SK-N-SH (cell line): ENCODE measurements around the gene APLP2. TPM values are rescaled to one million over a fixed set of nuclear protein-coding genes. Genes with fewer than 3 reads are reported as not detected.

ENCODE experiments used
- CTCF ChIA-PET: fragments of 300-600, 350-600 bp; formaldehyde crosslinking; extraction: SDS; loops from one replicate; lab custom pipeline; 2021; lab: Yijun Ruan, JAX
- POLR2A ChIA-PET: fragments of 350-600 bp; sonication (Branson Sonifier 250); formaldehyde crosslinking; extraction: SDS; loops from one replicate; lab custom pipeline; 2020; ENCODE audit warnings: antibody characterized with exemption, inconsistent platforms; lab: Yijun Ruan, JAX
- DNase-seq: peaks from one replicate; pipeline ENCODE4 v3.0.0; 2012
- H2AFZ ChIP-seq: fragments of 200-600 bp; sonication (generic); 2 replicates; pipeline ENCODE4 v1.8.1; 2016; ENCODE audit warnings: antibody characterized with exemption, mild to moderate bottlenecking, low read depth
- H3F3A ChIP-seq: fragments of 200-600 bp; sonication (generic); replicated peaks from 2 replicates; pipeline ENCODE3; 2016; ENCODE audit warnings: antibody characterized with exemption, mild to moderate bottlenecking; ENCODE audit not compliant: insufficient read depth
- H3K27ac ChIP-seq, 2 experiments: fragments of 200-500 bp in 1 of 2; fragments of 200-600 bp in 1 of 2; sonication (Bioruptor generic) in 1 of 2; sonication (generic), shearing (Covaris generic) in 1 of 2; 2 replicates each; pipeline versions ENCODE4 v1.5.1 to v1.6.1; 2014 to 2016; ENCODE audit warnings: low read depth in 2 of 2, inconsistent platforms in 1 of 2, low read length in 1 of 2, mild to moderate bottlenecking in 1 of 2, mixed read lengths in 1 of 2
- H3K27me3 ChIP-seq: fragments of 200-600 bp; sonication (generic), shearing (Covaris generic); 2 replicates; pipeline ENCODE4 v1.6.1; 2016; ENCODE audit warnings: mixed run types; ENCODE audit not compliant: insufficient read depth
- H3K36me3 ChIP-seq, 2 experiments: fragments of 200-500 bp in 1 of 2; fragments of 200-600 bp in 1 of 2; sonication (Bioruptor generic) in 1 of 2; sonication (generic) in 1 of 2; replicated peaks in 1 of 2; 2 replicates each; pipeline versions ENCODE3 to v1.5.1; 2014 to 2016; ENCODE audit warnings: low read length in 1 of 2, mild to moderate bottlenecking in 1 of 2; ENCODE audit not compliant: insufficient read depth in 2 of 2, control insufficient read depth in 1 of 2
- H3K4me1 ChIP-seq, 2 experiments: fragments of 200-500 bp in 1 of 2; fragments of 200-600 bp in 1 of 2; sonication (Bioruptor generic) in 1 of 2; sonication (generic), shearing (Covaris generic) in 1 of 2; 2 replicates each; pipeline versions ENCODE4 v1.5.1 to v1.6.1; 2014 to 2016; ENCODE audit warnings: low read depth in 1 of 2, low read length in 1 of 2, mixed run types in 1 of 2; ENCODE audit not compliant: insufficient read depth in 2 of 2, control insufficient read depth in 1 of 2
- H3K4me2 ChIP-seq: fragments of 200-600 bp; sonication (generic), shearing (Covaris generic); 2 replicates; pipeline ENCODE4 v1.6.1; 2017; ENCODE audit warnings: mixed run types
- H3K4me3 ChIP-seq, 2 experiments: fragments of 200-500 bp in 1 of 2; fragments of 200-600 bp in 1 of 2; sonication (Bioruptor generic) in 1 of 2; sonication (generic), shearing (Covaris generic) in 1 of 2; 2 replicates each; pipeline versions ENCODE4 v1.5.1 to v1.8.1; 2014 to 2016; ENCODE audit warnings: low read depth in 2 of 2, inconsistent platforms in 1 of 2, low read length in 1 of 2, mild to moderate bottlenecking in 1 of 2, mixed read lengths in 1 of 2, moderate library complexity in 1 of 2
- H3K79me2 ChIP-seq: fragments of 200-600 bp; sonication (generic); 2 replicates; pipeline ENCODE4 v1.8.1; 2017; ENCODE audit warnings: mild to moderate bottlenecking; ENCODE audit not compliant: insufficient read depth
- H3K9ac ChIP-seq: fragments of 200-600 bp; sonication (generic); 2 replicates; pipeline ENCODE4 v1.6.1; 2017; ENCODE audit warnings: mixed run types
- H3K9me2 ChIP-seq: fragments of 200-600 bp; sonication (generic); 2 replicates; pipeline ENCODE4 v1.6.1; 2017; ENCODE audit warnings: mixed run types
- H3K9me3 ChIP-seq: fragments of 200-600 bp; sonication (generic); 2 replicates; pipeline ENCODE4 v1.6.1; 2017; ENCODE audit warnings: mixed run types, mild to moderate bottlenecking, moderate library complexity
- H4K20me1 ChIP-seq: fragments of 200-600 bp; sonication (generic); 2 replicates; pipeline ENCODE4 v1.6.1; 2017; ENCODE audit warnings: mild to moderate bottlenecking, mixed run types; ENCODE audit not compliant: insufficient read depth
- CTCF ChIP-seq: fragments of 200-600 bp; sonication (generic); IDR thresholded peaks from 2 replicates; pipeline ENCODE4 v1.6.1; 2017; ENCODE audit warnings: antibody characterized with exemption, mild to moderate bottlenecking, moderate library complexity
- ELF1 ChIP-seq: IDR thresholded peaks from 2 replicates; pipeline ENCODE4 v1.4.0; 2012
- EP300 ChIP-seq, 2 experiments: IDR thresholded peaks; 2 replicates each; pipeline versions ENCODE4 v1.4.0 to v1.6.1; 2012; ENCODE audit warnings: borderline replicate concordance in 1 of 2, low read depth in 1 of 2, low read length in 1 of 2
- FOXJ3 ChIP-seq: sonication (generic); formaldehyde crosslinking; IDR thresholded peaks from 2 replicates; pipeline ENCODE4 v1.5.1; 2020; ENCODE audit warnings: mild to moderate bottlenecking, missing genetic modification reagents
- GABPA ChIP-seq: IDR thresholded peaks from 2 replicates; pipeline ENCODE4 v1.4.0; 2012; ENCODE audit warnings: low read depth, mild to moderate bottlenecking
- GATA2 ChIP-seq: sonication (generic); formaldehyde crosslinking; IDR thresholded peaks from 2 replicates; pipeline ENCODE4 v1.5.0; 2020; ENCODE audit warnings: mild to moderate bottlenecking, missing genetic modification reagents
- JUND ChIP-seq: IDR thresholded peaks from 2 replicates; pipeline ENCODE4 v1.4.0; 2012
- MEF2A ChIP-seq: IDR thresholded peaks from 2 replicates; pipeline ENCODE4 v1.4.0; 2012; ENCODE audit warnings: low read depth, borderline replicate concordance
- MXI1 ChIP-seq: IDR thresholded peaks from 2 replicates; pipeline ENCODE4 v1.6.1; 2012; ENCODE audit warnings: mild to moderate bottlenecking, low read depth, low read length, improper control_type of control experiment
- NFIC ChIP-seq: IDR thresholded peaks from 2 replicates; pipeline ENCODE4 v1.4.0; 2012; ENCODE audit warnings: borderline replicate concordance
- NRF1 ChIP-seq: IDR thresholded peaks from 2 replicates; pipeline ENCODE4 v1.6.1; 2012; ENCODE audit warnings: low read depth, mild to moderate bottlenecking, low read length
- RCOR1 ChIP-seq: fragments of 150-350 bp; IDR thresholded peaks from 2 replicates; pipeline ENCODE4 v1.6.1; 2017; ENCODE audit warnings: antibody characterized with exemption, low read length
- SMC3 ChIP-seq: IDR thresholded peaks from 2 replicates; pipeline ENCODE4 v1.6.1; 2012; ENCODE audit warnings: low read depth, low read length, improper control_type of control experiment
- TCF12 ChIP-seq: IDR thresholded peaks from 2 replicates; pipeline ENCODE4 v1.4.0; 2012
- TEAD4 ChIP-seq: IDR thresholded peaks from 2 replicates; pipeline ENCODE4 v1.4.0; 2012; ENCODE audit warnings: mild to moderate bottlenecking, borderline replicate concordance; ENCODE audit not compliant: insufficient read depth
- YY1 ChIP-seq: IDR thresholded peaks from 2 replicates; pipeline ENCODE4 v1.4.0; 2012; ENCODE audit warnings: low read depth, mild to moderate bottlenecking
- ZBTB33 ChIP-seq: IDR thresholded peaks from 2 replicates; pipeline ENCODE4 v1.4.0; 2012; ENCODE audit warnings: low read depth, borderline replicate concordance
- WGBS: methylation state at CpG from one replicate; pipeline ENCODE4 v1.1.6; 2017; ENCODE audit warnings: low lambda C conversion rate; 5-methylcytosine and 5-hydroxymethylcytosine counted together
- polyA plus RNA-seq, 3 experiments: library from polyadenylated mRNA; depleted of rRNA; stranded (reverse); fragments of >200 nt; gene quantifications; 2 replicates each; pipeline ENCODE4 v1.2.3, GENCODE V29; 2012

The APLP2 gene
- polyA plus RNA-seq, 1 of the 3 experiments (the other 2 are of a cell fraction): 424 TPM

- Histone ChIP-seq H3K9me2 (no peaks in the 10 kb centered on the region), H3K4me1 (peaks cover 8 to 9% of the 10 kb centered on the region in 2 experiments; a peak in 2 of 4 replicates), H3K9ac (no peak overlapping the region), H4K20me1 (peaks cover 96% of the 10 kb centered on the region), H3K4me3 (no peak overlapping the region), H3F3A (peaks cover 10% of the 10 kb centered on the region), H3K27me3 (no peaks in the 10 kb centered on the region), H3K4me2 (no peak overlapping the region), H3K79me2 (peaks cover 100% of the 10 kb centered on the region), H3K27ac (no peak overlapping the region), H2AFZ (no peak overlapping the region), H3K36me3 (peaks cover 0 to 10% of the 10 kb centered on the region in 2 experiments), H3K9me3 (no peaks in the 10 kb centered on the region)
- DNase-seq: no peak
- CTCF ChIA-PET: interaction anchor here (1.8 kb wide), 1 partner anchor 54 kb away, joined by 8 read pairs; no protein-coding TSS in a partner anchor
- POLR2A ChIA-PET: no interaction called here
- TF ChIP-seq GATA2 (CRISPR knock-in tag) (no peak), NRF1 (no peak), ZBTB33 (no peak), TCF12 (no peak), GABPA (no peak), YY1 (no peak), NFIC (no peak), TEAD4 (no peak), ELF1 (no peak), MEF2A (no peak)
Observed at GRCh38 chr11:130077671-130078070, 8.0 kb downstream of the APLP2 start.

- WGBS: 97% methylated on average over 6 of the region's 6 CpGs
- no peaks in the 10 kb centered on the region for H3K9me2 ChIP-seq
- no peak overlapping the region for H3K4me3 ChIP-seq
- no peak overlapping the region for H3K9ac ChIP-seq
- H3K4me1 ChIP-seq: peaks cover 8 to 9% of the 10 kb centered on the region in 2 experiments; a peak in 2 of 4 replicates
- peaks cover 9% of the 10 kb centered on the region for H3F3A ChIP-seq
- no peaks in the 10 kb centered on the region for H3K27me3 ChIP-seq
- POLR2A ChIA-PET: no interaction called here
- no peak overlapping the region for H3K27ac ChIP-seq
- H4K20me1 ChIP-seq: peaks cover 97% of the 10 kb centered on the region
- H3K4me2 ChIP-seq: no peak overlapping the region
- no peak for DNase-seq
- H3K9me3 ChIP-seq: no peaks in the 10 kb centered on the region
- H3K36me3 ChIP-seq: peaks cover 0 to 10% of the 10 kb centered on the region in 2 experiments
- H2AFZ ChIP-seq: no peak overlapping the region
- CTCF ChIA-PET: interaction anchor here (1.0 to 1.8 kb wide), 2 partner anchors 54 to 155 kb away, joined by 3 to 8 read pairs; no protein-coding TSS in a partner anchor
- H3K79me2 ChIP-seq: peaks cover 100% of the 10 kb centered on the region
- TF ChIP-seq RCOR1: no peak
- no peak for TF ChIP-seq EP300 (IDR thresholded peaks at IDR 0.05; ENCODE audit: borderline replicate concordance in 1 of 2, low read depth in 1 of 2, low read length in 1 of 2)
- no peak for TF ChIP-seq NFIC
- TF ChIP-seq MXI1: no peak
- no peak for TF ChIP-seq TEAD4
- TF ChIP-seq SMC3: no peak
- no peak for TF ChIP-seq FOXJ3
- no peak for TF ChIP-seq JUND
- TF ChIP-seq CTCF: no peak
Observed at GRCh38 chr11:130078080-130078479, 8.4 kb downstream of the APLP2 start.
